H9 (cell line): Measurements from ENCODE around the gene CHCHD3. TPM values are rescaled to one million over a fixed set of nuclear protein-coding genes. Genes with fewer than 3 reads are reported as not detected.

Experiments
- DNase-seq: peaks from one replicate; pipeline ENCODE4 v3.0.0-alpha.2; 2017
- H2AFZ ChIP-seq: one replicate; pipeline ENCODE4 v1.6.1; 2013; ENCODE audit warnings: mild to moderate bottlenecking, low read length, control low read depth, moderate library complexity
- H2AK5ac ChIP-seq: 2 replicates; pipeline ENCODE4 v1.6.1; 2013; ENCODE audit warnings: low read length, control low read depth, mixed read lengths; ENCODE audit not compliant: insufficient read length
- H2BK120ac ChIP-seq: one replicate; pipeline ENCODE4 v1.6.1; 2013; ENCODE audit warnings: low read depth, mild to moderate bottlenecking, low read length, control low read depth, inconsistent platforms; ENCODE audit not compliant: poor library complexity, severe bottlenecking
- H2BK12ac ChIP-seq: 2 replicates; pipeline ENCODE4 v1.6.1; 2013; ENCODE audit warnings: low read length, control low read depth, mixed read lengths, low read depth; ENCODE audit not compliant: insufficient read length
- H2BK15ac ChIP-seq: 2 replicates; pipeline ENCODE4 v1.6.1; 2013; ENCODE audit warnings: low read depth, low read length, control low read depth
- H2BK20ac ChIP-seq: one replicate; pipeline ENCODE4 v1.6.1; 2013; ENCODE audit warnings: low read depth, mild to moderate bottlenecking, low read length, control low read depth, inconsistent platforms; ENCODE audit not compliant: poor library complexity, severe bottlenecking
- H2BK5ac ChIP-seq: 2 replicates; pipeline ENCODE4 v1.6.1; 2013; ENCODE audit warnings: low read length, control low read depth, mixed read lengths; ENCODE audit not compliant: insufficient read length
- H3K14ac ChIP-seq: 2 replicates; pipeline ENCODE4 v1.6.1; 2013; ENCODE audit warnings: low read length, control low read depth; ENCODE audit not compliant: insufficient read depth
- H3K18ac ChIP-seq: 2 replicates; pipeline ENCODE4 v1.6.1; 2013; ENCODE audit warnings: low read depth, mild to moderate bottlenecking, mixed read lengths, low read length, control low read depth; ENCODE audit not compliant: insufficient read length
- H3K23ac ChIP-seq: 2 replicates; pipeline ENCODE4 v1.6.1; 2013; ENCODE audit warnings: low read length, control low read depth, mixed read lengths, low read depth; ENCODE audit not compliant: insufficient read length
- H3K23me2 ChIP-seq: 2 replicates; pipeline ENCODE4 v1.6.1; 2013; ENCODE audit warnings: low read depth, mild to moderate bottlenecking, mixed read lengths, low read length, control low read depth; ENCODE audit not compliant: insufficient read length, poor library complexity, severe bottlenecking
- H3K27ac ChIP-seq: 2 replicates; pipeline ENCODE4 v1.5.1; 2013; ENCODE audit warnings: low read length, control low read depth, mixed read lengths, low read depth; ENCODE audit not compliant: insufficient read length
- H3K27me3 ChIP-seq: 2 replicates; pipeline ENCODE4 v1.6.1; 2013; ENCODE audit warnings: low read length, control low read depth, inconsistent platforms; ENCODE audit not compliant: insufficient read depth
- H3K4ac ChIP-seq: 2 replicates; pipeline ENCODE4 v1.6.1; 2013; ENCODE audit warnings: low read depth, mild to moderate bottlenecking, control low read depth, inconsistent platforms, low read length, moderate library complexity
- H3K4me1 ChIP-seq: 2 replicates; pipeline ENCODE4 v1.6.1; 2013; ENCODE audit warnings: low read length, control low read depth, inconsistent platforms; ENCODE audit not compliant: insufficient read depth
- H3K4me2 ChIP-seq: 2 replicates; pipeline ENCODE4 v1.6.1; 2013; ENCODE audit warnings: low read length, control low read depth, mixed read lengths; ENCODE audit not compliant: insufficient read length, insufficient read depth
- H3K56ac ChIP-seq: 2 replicates; pipeline ENCODE4 v1.6.1; 2013; ENCODE audit warnings: low read depth, mild to moderate bottlenecking, mixed read lengths, low read length, control low read depth; ENCODE audit not compliant: insufficient read length
- H3K79me1 ChIP-seq: 2 replicates; pipeline ENCODE4 v1.6.1; 2013; ENCODE audit warnings: low read depth, mild to moderate bottlenecking, moderate library complexity, low read length, control low read depth, inconsistent platforms; ENCODE audit not compliant: insufficient read depth, poor library complexity, severe bottlenecking
- H3K79me2 ChIP-seq: 2 replicates; pipeline ENCODE4 v1.6.1; 2013; ENCODE audit warnings: low read length, control low read depth, inconsistent platforms; ENCODE audit not compliant: insufficient read depth
- H3K9ac ChIP-seq: 2 replicates; pipeline ENCODE4 v1.6.1; 2013; ENCODE audit warnings: low read length, control low read depth, mixed read lengths; ENCODE audit not compliant: insufficient read length; ENCODE audit errors: extremely low read depth
- H3K9me3 ChIP-seq: one replicate; pipeline ENCODE4 v1.6.1; 2013; ENCODE audit warnings: low read depth, low read length, inconsistent platforms; ENCODE audit not compliant: control insufficient read depth
- H3T11ph ChIP-seq: one replicate; pipeline ENCODE4 v1.6.1; 2013; ENCODE audit warnings: mild to moderate bottlenecking, low read length, control low read depth, inconsistent platforms
- H4K20me1 ChIP-seq: one replicate; pipeline ENCODE4 v1.6.1; 2013; ENCODE audit not compliant: control insufficient read depth, insufficient read length, insufficient read depth
- H4K5ac ChIP-seq: 2 replicates; pipeline ENCODE4 v1.6.1; 2013; ENCODE audit warnings: low read depth, mild to moderate bottlenecking, mixed read lengths, low read length, control low read depth; ENCODE audit not compliant: insufficient read length
- H4K8ac ChIP-seq: replicated peaks from 2 replicates; pipeline ENCODE4 v1.6.1; 2013; ENCODE audit warnings: low read length, control low read depth, mixed read lengths, low read depth; ENCODE audit not compliant: insufficient read length
- H4K91ac ChIP-seq: 2 replicates; pipeline ENCODE4 v1.6.1; 2013; ENCODE audit warnings: low read depth, mild to moderate bottlenecking, moderate library complexity, mixed read lengths, low read length, control low read depth; ENCODE audit not compliant: insufficient read length
- H3K27ac Mint-ChIP-seq, 3 experiments: 2 replicates in 2 of 3; 3 replicates in 1 of 3; pipeline ENCODE4 v1.8.0; 2020 to 2021; ENCODE audit warnings: mixed read lengths in 3 of 3, mild to moderate bottlenecking in 1 of 3, moderate library complexity in 1 of 3
- H3K27me3 Mint-ChIP-seq: 2 replicates; pipeline ENCODE4 v1.8.0; 2021; ENCODE audit warnings: low read depth, mild to moderate bottlenecking, moderate library complexity, mixed read lengths
- H3K36me3 Mint-ChIP-seq, 3 experiments: 2 replicates in 2 of 3; 3 replicates in 1 of 3; pipeline ENCODE4 v1.8.0; 2020 to 2021; ENCODE audit warnings: low read depth in 3 of 3, mixed read lengths in 3 of 3; ENCODE audit not compliant: insufficient read depth in 1 of 3
- H3K4me1 Mint-ChIP-seq, 2 experiments: 2 replicates each; pipeline ENCODE4 v1.8.0; 2020; ENCODE audit warnings: mixed read lengths in 2 of 2
- H3K4me3 Mint-ChIP-seq, 2 experiments: 2 replicates in 1 of 2; 3 replicates in 1 of 2; pipeline ENCODE4 v1.8.0; 2020 to 2021; ENCODE audit warnings: mild to moderate bottlenecking in 2 of 2, mixed read lengths in 2 of 2, moderate library complexity in 1 of 2
- H3K9me3 Mint-ChIP-seq, 2 experiments: 2 replicates in 1 of 2; 3 replicates in 1 of 2; pipeline ENCODE4 v1.8.0; 2020; ENCODE audit warnings: mild to moderate bottlenecking in 2 of 2, mixed read lengths in 2 of 2, moderate library complexity in 1 of 2
- CTCF ChIP-seq: fragments of 200-600 bp; sonication (generic); conservative IDR thresholded peaks from 3 replicates; pipeline ENCODE4 v1.8.0; 2021; ENCODE audit warnings: antibody characterized with exemption, mild to moderate bottlenecking
- WGBS: extraction: QIAGEN DNeasy Blood & Tissue Kit; methylation state at CpG from one replicate; pipeline ENCODE4 v1.1.7; 2013; ENCODE audit warnings: missing lambda C conversion rate, low lambda C conversion rate, mixed read lengths; ENCODE audit not compliant: insufficient read length; ENCODE audit errors: extremely low coverage; 5-methylcytosine and 5-hydroxymethylcytosine counted together
- total RNA-seq: library from RNA; stranded (reverse); gene quantifications from 2 replicates; pipeline ENCODE4 v1.2.1, GENCODE V29; 2021

Gene CHCHD3
- total RNA-seq, 1 experiment from 2014 or later: 104 TPM

DNA sequence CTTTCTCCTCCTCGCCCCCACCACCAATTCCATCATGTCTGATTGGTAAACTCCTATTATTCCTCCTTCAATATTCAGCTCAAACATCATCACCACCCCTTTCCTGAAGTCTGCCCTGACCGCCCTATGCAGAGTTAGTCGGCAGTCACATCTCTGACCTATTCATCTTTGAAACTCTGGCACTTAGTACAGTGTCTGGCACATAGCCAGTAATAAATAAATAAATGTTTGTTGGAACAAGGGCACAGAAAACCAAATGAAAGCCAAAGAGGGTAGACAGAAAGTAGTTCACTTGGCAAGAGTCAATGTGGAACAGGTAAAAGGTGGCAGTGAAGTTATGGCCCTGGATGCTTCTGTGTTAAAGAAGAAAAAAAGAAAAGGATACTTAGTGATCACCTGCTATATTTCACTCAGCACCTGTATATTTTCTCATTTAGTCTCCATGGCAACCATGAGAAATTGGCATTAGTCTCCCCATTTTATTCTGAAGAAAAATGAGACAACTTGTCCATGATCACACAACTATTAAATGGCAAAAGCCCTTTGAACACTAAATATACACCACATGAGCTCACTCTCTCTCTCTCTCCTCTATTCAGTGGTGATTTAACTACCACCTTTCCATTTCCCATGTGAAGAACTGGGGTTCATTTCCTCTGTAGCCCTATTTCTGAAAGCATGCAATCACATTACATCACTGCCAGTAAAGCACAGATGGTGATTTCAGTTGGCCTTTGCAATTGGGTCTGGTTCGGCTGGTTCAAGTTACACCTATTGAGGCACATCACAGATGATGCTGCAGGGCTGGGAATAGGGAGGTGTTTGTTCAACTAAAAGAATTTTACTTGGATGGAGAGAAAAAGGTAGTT, 25.3 kb downstream of the CHCHD3 start:
- Histone ChIP-seq H2BK12ac (no peak overlapping the region), H3K27ac (no peak overlapping the region), H2BK20ac (no peak overlapping the region), H2AFZ (no peak overlapping the region), H3T11ph (no peak overlapping the region), H3K9me3 (no peaks in the 10 kb centered on the region), H3K27me3 (no peaks in the 10 kb centered on the region), H4K5ac (no peak overlapping the region), H2BK15ac (no peak overlapping the region), H3K56ac (no peak overlapping the region), H2BK5ac (no peak overlapping the region), H3K23me2 (no peaks in the 10 kb centered on the region), H2AK5ac (no peak overlapping the region), H3K4ac (no peak overlapping the region), H4K20me1 (no peaks in the 10 kb centered on the region), H3K14ac (no peak overlapping the region), H3K4me2 (no peak overlapping the region), H4K91ac (no peak overlapping the region), H3K18ac (no peak overlapping the region), H3K79me2 (peaks cover 25% of the 10 kb centered on the region; the same call in 1 of the 2 replicates), H3K23ac (no peak overlapping the region), H3K9ac (no peak overlapping the region), H2BK120ac (no peak overlapping the region), H3K4me1 (peaks cover 3% of the 10 kb centered on the region), H4K8ac (no peak overlapping the region), H3K79me1 (peaks cover 29% of the 10 kb centered on the region)
- no peak for DNase-seq
- Mint-ChIP-seq H3K4me1 (peaks cover 15 to 21% of the 10 kb centered on the region in 2 experiments), H3K36me3 (peaks cover 0 to 2% (median 0%) of the 10 kb centered on the region in 3 experiments; a peak in 3 of 7 replicates), H3K9me3 (no peaks in the 10 kb centered on the region), H3K4me3 (no peak overlapping the region), H3K27me3 (no peaks in the 10 kb centered on the region), H3K27ac (peak overlapping the region in 1 of 3 experiments; percentile 18; a peak in 2 of 7 replicates)
- no CpG with 5 or more reads among the region's 4 CpGs for whole genome bisulfite sequencing
- TF ChIP-seq CTCF: no peak
